HL-60 (cell line): ENCODE results near the gene DCLK2.

ENCODE experiments used
- DNase-seq, 2 experiments: peaks; one replicate each; pipeline ENCODE4 v3.0.0-alpha.2; 2010 to 2020; ENCODE audit warnings: low read depth in 1 of 2, low spot score in 1 of 2
- H3K27ac ChIP-seq: fragments of 250-450 bp; sonication (Bioruptor Pico); replicated peaks from 2 replicates; pipeline ENCODE4 v1.5.1; 2020; ENCODE audit warnings: mild to moderate bottlenecking, moderate library complexity
- H3K27me3 ChIP-seq: fragments of 250-450 bp; sonication (Bioruptor Pico); 2 replicates; pipeline ENCODE4 v1.5.1; 2021; ENCODE audit warnings: mild to moderate bottlenecking, moderate library complexity; ENCODE audit not compliant: insufficient read depth, poor library complexity, severe bottlenecking
- H3K4me3 ChIP-seq: replicated peaks from 2 replicates; pipeline ENCODE4 v1.5.1; 2011; ENCODE audit warnings: mild to moderate bottlenecking, control low read depth, low read length; ENCODE audit not compliant: insufficient read depth
- GABPA ChIP-seq: IDR thresholded peaks from 2 replicates; pipeline ENCODE4 v1.6.1; 2012; ENCODE audit warnings: low read depth
- POLR2AphosphoS5 ChIP-seq: IDR thresholded peaks from 2 replicates; pipeline ENCODE4 v1.6.1; 2012; ENCODE audit warnings: low read depth
- SPI1 ChIP-seq: IDR thresholded peaks from 2 replicates; pipeline ENCODE4 v1.6.1; 2012; ENCODE audit warnings: low read depth, mild to moderate bottlenecking, borderline replicate concordance
- TF ChIP-seq, protein P1 (sequence below): IDR thresholded peaks from one replicate; pipeline ENCODE4 v1.5.1; 2011; ENCODE audit warnings: low read length, control low read depth, inconsistent platforms; ENCODE audit not compliant: insufficient read depth
- TF ChIP-seq, protein P2 (sequence below): IDR thresholded peaks from 2 replicates; pipeline ENCODE4 v1.6.1; 2012; ENCODE audit warnings: low read depth; ENCODE audit not compliant: insufficient replicate concordance

The DCLK2 gene

DNA sequence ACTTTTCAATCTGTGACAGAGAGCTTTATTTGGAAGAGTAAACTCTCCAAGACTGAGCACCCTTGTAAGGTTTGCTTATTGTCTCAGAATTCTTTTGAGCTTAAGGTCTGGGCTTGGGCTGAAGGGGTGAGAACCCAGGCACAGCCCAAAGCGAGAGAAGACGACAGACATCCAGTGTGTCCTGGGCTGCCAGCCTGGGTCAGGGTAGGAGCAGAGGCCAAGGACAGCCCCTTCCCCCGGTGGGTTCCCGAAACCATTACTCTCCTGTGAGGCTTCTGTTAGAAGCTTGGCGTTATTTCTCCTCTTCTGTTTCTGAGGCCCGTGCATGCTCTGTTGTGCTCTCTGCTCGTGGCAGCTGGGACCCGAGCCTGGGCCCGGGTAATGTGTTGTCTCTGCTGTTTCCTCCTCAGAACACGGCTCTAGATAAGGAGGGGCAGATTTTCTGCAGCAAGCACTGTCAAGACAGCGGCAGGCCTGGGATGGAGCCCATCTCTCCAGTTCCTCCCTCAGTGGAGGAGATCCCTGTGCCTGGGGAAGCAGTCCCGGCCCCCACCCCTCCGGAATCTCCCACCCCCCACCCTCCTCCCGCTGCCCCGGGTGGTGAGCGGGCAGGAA is 177.5 kb downstream of the DCLK2 start:
- H3K27me3 ChIP-seq: no peaks in the 10 kb centered on the region
- H3K27ac ChIP-seq: no peak overlapping the region
- no peak overlapping the region for H3K4me3 ChIP-seq
- TF ChIP-seq, protein P1, sequence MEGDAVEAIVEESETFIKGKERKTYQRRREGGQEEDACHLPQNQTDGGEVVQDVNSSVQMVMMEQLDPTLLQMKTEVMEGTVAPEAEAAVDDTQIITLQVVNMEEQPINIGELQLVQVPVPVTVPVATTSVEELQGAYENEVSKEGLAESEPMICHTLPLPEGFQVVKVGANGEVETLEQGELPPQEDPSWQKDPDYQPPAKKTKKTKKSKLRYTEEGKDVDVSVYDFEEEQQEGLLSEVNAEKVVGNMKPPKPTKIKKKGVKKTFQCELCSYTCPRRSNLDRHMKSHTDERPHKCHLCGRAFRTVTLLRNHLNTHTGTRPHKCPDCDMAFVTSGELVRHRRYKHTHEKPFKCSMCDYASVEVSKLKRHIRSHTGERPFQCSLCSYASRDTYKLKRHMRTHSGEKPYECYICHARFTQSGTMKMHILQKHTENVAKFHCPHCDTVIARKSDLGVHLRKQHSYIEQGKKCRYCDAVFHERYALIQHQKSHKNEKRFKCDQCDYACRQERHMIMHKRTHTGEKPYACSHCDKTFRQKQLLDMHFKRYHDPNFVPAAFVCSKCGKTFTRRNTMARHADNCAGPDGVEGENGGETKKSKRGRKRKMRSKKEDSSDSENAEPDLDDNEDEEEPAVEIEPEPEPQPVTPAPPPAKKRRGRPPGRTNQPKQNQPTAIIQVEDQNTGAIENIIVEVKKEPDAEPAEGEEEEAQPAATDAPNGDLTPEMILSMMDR: no peak
- TF ChIP-seq SPI1 (no peak), GABPA (no peak), POLR2AphosphoS5 (no peak)
- TF ChIP-seq, protein P2, sequence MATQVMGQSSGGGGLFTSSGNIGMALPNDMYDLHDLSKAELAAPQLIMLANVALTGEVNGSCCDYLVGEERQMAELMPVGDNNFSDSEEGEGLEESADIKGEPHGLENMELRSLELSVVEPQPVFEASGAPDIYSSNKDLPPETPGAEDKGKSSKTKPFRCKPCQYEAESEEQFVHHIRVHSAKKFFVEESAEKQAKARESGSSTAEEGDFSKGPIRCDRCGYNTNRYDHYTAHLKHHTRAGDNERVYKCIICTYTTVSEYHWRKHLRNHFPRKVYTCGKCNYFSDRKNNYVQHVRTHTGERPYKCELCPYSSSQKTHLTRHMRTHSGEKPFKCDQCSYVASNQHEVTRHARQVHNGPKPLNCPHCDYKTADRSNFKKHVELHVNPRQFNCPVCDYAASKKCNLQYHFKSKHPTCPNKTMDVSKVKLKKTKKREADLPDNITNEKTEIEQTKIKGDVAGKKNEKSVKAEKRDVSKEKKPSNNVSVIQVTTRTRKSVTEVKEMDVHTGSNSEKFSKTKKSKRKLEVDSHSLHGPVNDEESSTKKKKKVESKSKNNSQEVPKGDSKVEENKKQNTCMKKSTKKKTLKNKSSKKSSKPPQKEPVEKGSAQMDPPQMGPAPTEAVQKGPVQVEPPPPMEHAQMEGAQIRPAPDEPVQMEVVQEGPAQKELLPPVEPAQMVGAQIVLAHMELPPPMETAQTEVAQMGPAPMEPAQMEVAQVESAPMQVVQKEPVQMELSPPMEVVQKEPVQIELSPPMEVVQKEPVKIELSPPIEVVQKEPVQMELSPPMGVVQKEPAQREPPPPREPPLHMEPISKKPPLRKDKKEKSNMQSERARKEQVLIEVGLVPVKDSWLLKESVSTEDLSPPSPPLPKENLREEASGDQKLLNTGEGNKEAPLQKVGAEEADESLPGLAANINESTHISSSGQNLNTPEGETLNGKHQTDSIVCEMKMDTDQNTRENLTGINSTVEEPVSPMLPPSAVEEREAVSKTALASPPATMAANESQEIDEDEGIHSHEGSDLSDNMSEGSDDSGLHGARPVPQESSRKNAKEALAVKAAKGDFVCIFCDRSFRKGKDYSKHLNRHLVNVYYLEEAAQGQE: no peak
- no peak for DNase-seq

DNA sequence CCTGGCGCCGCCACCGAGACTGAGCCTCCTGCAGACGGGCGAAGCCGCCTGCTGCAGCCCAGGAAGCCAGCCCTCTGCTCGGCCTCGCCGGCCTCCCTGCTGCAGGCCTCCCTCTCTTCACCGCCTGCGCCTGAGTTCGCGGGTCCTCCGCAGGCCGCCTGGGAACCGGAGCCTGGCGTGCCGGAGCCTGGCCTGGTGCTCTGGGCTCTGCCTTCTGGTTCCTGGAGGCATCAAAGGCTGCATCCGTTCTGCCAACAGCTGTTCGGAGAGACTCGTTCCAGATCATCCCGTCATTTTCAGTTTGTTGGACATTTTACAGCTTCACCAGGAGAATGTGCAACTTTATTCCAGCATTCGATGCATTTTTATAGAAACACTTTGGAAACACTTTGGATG is 178.0 kb downstream of the DCLK2 start:
- no peak overlapping the region for H3K4me3 ChIP-seq
- no peak for DNase-seq
- H3K27ac ChIP-seq: no peak overlapping the region
- no peaks in the 10 kb centered on the region for H3K27me3 ChIP-seq
- TF ChIP-seq POLR2AphosphoS5 (no peak), GABPA (no peak), SPI1 (no peak)
- TF ChIP-seq, protein P1: no peak
- TF ChIP-seq, protein P2: no peak

DNA sequence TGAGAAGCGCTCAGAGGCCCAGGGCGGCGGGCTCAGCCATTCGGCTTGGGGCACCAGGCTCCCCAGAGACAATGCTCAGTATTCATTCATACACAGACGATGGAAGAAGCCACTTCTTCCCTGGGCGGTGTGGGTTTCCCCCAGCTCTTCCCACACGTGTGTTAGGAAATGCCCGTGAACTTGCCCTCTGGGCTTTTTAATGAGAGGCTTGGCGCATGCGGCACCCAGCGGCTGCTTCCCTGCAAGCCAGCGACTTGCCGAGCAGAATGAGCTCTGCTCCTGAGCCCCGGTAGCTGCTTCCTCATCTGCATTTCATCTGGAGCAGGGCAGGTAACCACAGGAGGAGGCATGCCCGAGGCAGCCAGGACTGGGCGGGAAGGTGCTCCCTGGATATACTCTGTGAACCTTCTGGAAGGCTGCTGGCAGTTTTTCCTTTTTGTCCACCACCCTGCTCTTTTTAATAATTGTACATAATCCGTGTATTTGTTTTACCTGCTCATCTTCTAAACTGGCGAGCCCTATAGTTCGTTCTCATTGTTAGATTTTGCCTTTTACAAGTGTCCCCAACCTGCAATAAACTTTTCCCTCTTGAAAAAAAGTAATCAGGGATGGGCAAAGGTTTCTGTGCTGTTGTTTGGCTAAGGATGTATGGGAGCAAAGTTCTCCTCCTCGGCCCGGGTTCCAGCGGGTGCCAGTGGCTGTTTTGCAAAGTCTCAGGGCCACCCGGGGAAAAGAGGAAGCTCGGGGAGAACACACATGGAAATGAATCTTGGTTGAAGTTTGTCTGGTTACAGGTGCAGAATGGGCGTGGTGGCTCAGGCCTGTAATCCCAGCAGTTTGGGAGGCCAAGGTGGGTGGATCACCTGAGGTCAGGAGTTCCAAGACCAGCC is 178.8 kb downstream of the DCLK2 start:
- Histone ChIP-seq H3K27ac (no peak overlapping the region), H3K4me3 (no peak overlapping the region), H3K27me3 (no peaks in the 10 kb centered on the region)
- TF ChIP-seq, protein P2: no peak
- TF ChIP-seq SPI1 (peak; percentile 25; the same call in 1 of the 2 replicates), GABPA (no peak), POLR2AphosphoS5 (no peak)
- TF ChIP-seq, protein P1: no peak
- peak in 1 of 2 experiments; percentile 39 for DNase-seq
